Natural killer cell (primary cell): ENCODE results near the gene UGT8. TPM values are rescaled to one million over a fixed set of nuclear protein-coding genes. Genes with fewer than 3 reads are reported as not detected.
"Not testable (repeated sequence)": the region's sequence is repeated elsewhere in the genome, so short reads cannot be mapped to it uniquely, and the experiment has no call there.

ENCODE experiments used
- ATAC-seq, 3 donors: fragments of 150-1000 bp in 2 of 3; fragments of 200-7000 bp in 1 of 3; cut with Tn5 transposase; 1 replicate in 1 of 3; 2 replicates in 2 of 3; pipeline ENCODE4 v1.10.0; 2021; ENCODE audit warnings: mild to moderate bottlenecking in 2 of 3, moderate library complexity in 2 of 3
- DNase-seq, 2 donors: peaks; one replicate each; pipeline versions ENCODE4 v3.0.0 to v3.0.0-alpha.2; 2013 to 2021; ENCODE audit warnings: mixed read lengths in 1 of 2
- H3K27ac ChIP-seq: one replicate; pipeline ENCODE4 v1.5.1; 2013; ENCODE audit warnings: mild to moderate bottlenecking, low read length
- H3K27me3 ChIP-seq: one replicate; pipeline ENCODE4 v1.6.1; 2013; ENCODE audit warnings: low read length; ENCODE audit not compliant: control insufficient read depth, insufficient read depth
- H3K36me3 ChIP-seq: one replicate; pipeline ENCODE4 v1.6.1; 2013; ENCODE audit warnings: low read length; ENCODE audit not compliant: control insufficient read depth, insufficient read depth
- H3K4me1 ChIP-seq: one replicate; pipeline ENCODE4 v1.6.1; 2013; ENCODE audit warnings: low read length; ENCODE audit not compliant: control insufficient read depth, insufficient read depth
- H3K4me3 ChIP-seq: one replicate; pipeline ENCODE4 v1.5.1; 2013; ENCODE audit warnings: low read length
- H3K9me3 ChIP-seq: one replicate; pipeline ENCODE4 v1.6.1; 2013; ENCODE audit warnings: low read length; ENCODE audit not compliant: control insufficient read depth, insufficient read depth
- H3K27ac Mint-ChIP-seq, 2 donors: one replicate each; pipeline ENCODE4 v1.8.0; 2022; ENCODE audit warnings: mild to moderate bottlenecking in 2 of 2, mixed read lengths in 2 of 2, moderate library complexity in 1 of 2
- H3K27me3 Mint-ChIP-seq, 2 donors: one replicate each; pipeline ENCODE4 v1.8.0; 2022; ENCODE audit warnings: low read depth in 2 of 2, mixed read lengths in 2 of 2
- H3K36me3 Mint-ChIP-seq: one replicate; pipeline ENCODE4 v1.8.0; 2022; ENCODE audit warnings: mixed read lengths
- H3K4me1 Mint-ChIP-seq, 2 donors: one replicate each; pipeline ENCODE4 v1.8.0; 2022; ENCODE audit warnings: mixed read lengths in 2 of 2
- H3K4me3 Mint-ChIP-seq: one replicate; pipeline ENCODE4 v1.8.0; 2022; ENCODE audit warnings: mild to moderate bottlenecking, moderate library complexity, mixed read lengths
- H3K9me3 Mint-ChIP-seq, 2 donors: one replicate each; pipeline ENCODE4 v1.8.0; 2022; ENCODE audit warnings: mixed read lengths in 2 of 2
- CTCF ChIP-seq: fragments of 200-600 bp; IDR thresholded peaks from one replicate; pipeline ENCODE4 v1.8.0; 2022; ENCODE audit warnings: antibody characterized with exemption
- WGBS: methylation state at CpG from one replicate; pipeline ENCODE4 v1.1.7; 2013; ENCODE audit warnings: missing lambda C conversion rate; ENCODE audit not compliant: insufficient coverage; 5-methylcytosine and 5-hydroxymethylcytosine counted together
- intact Hi-C: fragments of 100-400 bp; cut with micrococcal nuclease; formaldehyde crosslinking; loops from one replicate; pipeline ENCODE4 v1.14.2; 2022
- total RNA-seq, 4 donors: library from RNA; stranded (reverse); fragments of 120-200 nt in 1 of 4; gene quantifications; one replicate each; pipeline versions ENCODE4 v1.2.3 to v1.2.4, GENCODE V29; 2013 to 2022

UGT8 gene
- total RNA-seq, 3 donors from 2014 or later (not counting 1 experiment from before 2014, with no cell fraction given), result 0.16 to 0.25 TPM; not detected in 1

GRCh38 chr4:114607056-114607455 lies 8.4 kb downstream of the UGT8 start:
- TF ChIP-seq CTCF, result no peak
- Mint-ChIP-seq H3K27me3 (no peaks in the 10 kb centered on the region), H3K9me3 (no peaks in the 10 kb centered on the region), H3K27ac (no peak overlapping the region), H3K36me3 (no peaks in the 10 kb centered on the region), H3K4me3 (no peak overlapping the region), H3K4me1 (no peaks in the 10 kb centered on the region)
- Histone ChIP-seq H3K4me3 (no peak overlapping the region), H3K4me1 (no peaks in the 10 kb centered on the region), H3K9me3 (no peaks in the 10 kb centered on the region), H3K27me3 (peaks cover 2% of the 10 kb centered on the region), H3K27ac (no peak overlapping the region), H3K36me3 (no peaks in the 10 kb centered on the region)
- intact Hi-C loops, result no loop called here
- no peak for DNase-seq
- no peak for ATAC-seq

- Mint-ChIP-seq H3K4me3 (no peak overlapping the region), H3K27ac (no peak overlapping the region), H3K9me3 (no peaks in the 10 kb centered on the region), H3K36me3 (no peaks in the 10 kb centered on the region), H3K27me3 (no peaks in the 10 kb centered on the region), H3K4me1 (no peaks in the 10 kb centered on the region)
- 92% methylated on average over 3 of the region's 4 CpGs for WGBS
- H3K4me3 ChIP-seq, result no peak overlapping the region
- no peaks in the 10 kb centered on the region for H3K9me3 ChIP-seq
- intact Hi-C loops, result no loop called here
- no peaks in the 10 kb centered on the region for H3K4me1 ChIP-seq
- no peak for TF ChIP-seq CTCF
- ATAC-seq, result no peak
- no peaks in the 10 kb centered on the region for H3K27me3 ChIP-seq
- no peak overlapping the region for H3K27ac ChIP-seq
- H3K36me3 ChIP-seq, result no peaks in the 10 kb centered on the region
- no peak for DNase-seq
Measured at GRCh38 chr4:114613560-114613959, 15.0 kb downstream of the UGT8 start.

DNA sequence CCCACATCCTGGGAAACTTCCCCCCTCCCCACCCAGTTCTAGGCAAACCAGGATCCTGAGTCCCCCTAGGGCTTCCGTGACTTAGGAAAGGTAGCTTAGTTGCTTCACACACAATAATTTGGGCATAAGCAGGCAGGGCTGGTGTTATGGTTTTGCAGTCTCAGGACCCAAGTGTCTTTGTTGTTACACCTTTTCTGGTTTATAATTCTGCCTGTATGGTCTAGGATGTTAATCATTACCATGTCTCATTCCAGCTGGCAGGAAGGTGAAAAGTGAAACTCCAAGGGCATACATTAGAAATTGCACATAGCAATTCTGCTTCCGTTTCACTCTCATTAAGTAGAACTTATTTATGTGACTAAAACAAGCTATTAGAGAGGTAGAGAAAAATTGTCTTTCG lies 16.8 kb downstream of the UGT8 start:
- H3K4me3 ChIP-seq, result no peak overlapping the region
- WGBS, result 85% methylated on average over 2 of the region's 3 CpGs
- H3K4me3 Mint-ChIP-seq, result no peak overlapping the region
- H3K4me1 Mint-ChIP-seq, result no peaks in the 10 kb centered on the region
- no peaks in the 10 kb centered on the region for H3K36me3 Mint-ChIP-seq
- no peaks in the 10 kb centered on the region for H3K27me3 Mint-ChIP-seq
- no peak overlapping the region for H3K27ac ChIP-seq
- no peak overlapping the region for H3K27ac Mint-ChIP-seq
- no peaks in the 10 kb centered on the region for H3K4me1 ChIP-seq
- no peaks in the 10 kb centered on the region for H3K9me3 ChIP-seq
- no peaks in the 10 kb centered on the region for H3K27me3 ChIP-seq
- DNase-seq, result no peak
- H3K9me3 Mint-ChIP-seq, result no peaks in the 10 kb centered on the region
- intact Hi-C loops, result no loop called here
- H3K36me3 ChIP-seq, result no peaks in the 10 kb centered on the region
- ATAC-seq, result no peak
- no peak for TF ChIP-seq CTCF

GRCh38 chr4:114616036-114616435 lies 17.4 kb downstream of the UGT8 start:
- H3K27ac Mint-ChIP-seq, intact Hi-C loops: not testable (repeated sequence)
- WGBS, result 84% methylated on average over 11 of the region's 12 CpGs

More at GRCh38 chr4:114616036-114616435, 17.4 kb downstream of the UGT8 start:
- H3K4me1 Mint-ChIP-seq, H3K4me3 ChIP-seq, H3K36me3 Mint-ChIP-seq, H3K27me3 Mint-ChIP-seq, H3K4me3 Mint-ChIP-seq, H3K9me3 Mint-ChIP-seq, H3K9me3 ChIP-seq, H3K4me1 ChIP-seq, ATAC-seq, H3K36me3 ChIP-seq, H3K27me3 ChIP-seq, DNase-seq, H3K27ac ChIP-seq: not testable (repeated sequence)
